ENCODE measurements around the gene PLD3.

The PLD3 gene

GRCh38 chr19:40388481-40388880 lies 40.0 kb downstream of the PLD3 start:
- Histone ChIP-seq H3K9me3 (ENCODE audit: control insufficient read depth in 1 of 2, low read length in 2 of 2) (no peaks in the 10 kb centered on the region), H3K27ac (ENCODE audit: low read depth, low read length) (no peak overlapping the region)

GRCh38 chr19:40389404-40390083 lies 41.0 kb downstream of the PLD3 start:
- no peaks in the 10 kb centered on the region for H3K27me3 ChIP-seq (ENCODE audit: control insufficient read depth in 1 of 2, insufficient read depth in 2 of 2, low read length in 2 of 2)
- H3K9me3 ChIP-seq (ENCODE audit: control insufficient read depth in 1 of 2, low read length in 2 of 2), result no peaks in the 10 kb centered on the region
- H3K27ac ChIP-seq (ENCODE audit: low read depth, low read length), result no peak overlapping the region
- no peaks in the 10 kb centered on the region for H3K4me1 ChIP-seq (ENCODE audit: control insufficient read depth in 1 of 2, insufficient read depth in 2 of 2, low read length in 2 of 2)
- no peak overlapping the region for H3K9ac ChIP-seq (ENCODE audit: low read depth in 1 of 2, low read length in 2 of 2)
- H3K4me3 ChIP-seq (ENCODE audit: low read depth in 1 of 2, low read length in 2 of 2), result no peak overlapping the region
- no peaks in the 10 kb centered on the region for H3K36me3 ChIP-seq (ENCODE audit: control insufficient read depth in 1 of 2, insufficient read depth in 2 of 2, low read length in 2 of 2)

More at GRCh38 chr19:40388481-40388880, 40.0 kb downstream of the PLD3 start:
- no peaks in the 10 kb centered on the region for H3K4me1 ChIP-seq (ENCODE audit: control insufficient read depth in 1 of 2, insufficient read depth in 2 of 2, low read length in 2 of 2)
- no peak overlapping the region for H3K9ac ChIP-seq (ENCODE audit: low read depth in 1 of 2, low read length in 2 of 2)
- no peaks in the 10 kb centered on the region for H3K27me3 ChIP-seq (ENCODE audit: control insufficient read depth in 1 of 2, insufficient read depth in 2 of 2, low read length in 2 of 2)
- no peak overlapping the region for H3K4me3 ChIP-seq (ENCODE audit: low read depth in 1 of 2, low read length in 2 of 2)
- H3K36me3 ChIP-seq (ENCODE audit: control insufficient read depth in 1 of 2, insufficient read depth in 2 of 2, low read length in 2 of 2), result no peaks in the 10 kb centered on the region

DNA sequence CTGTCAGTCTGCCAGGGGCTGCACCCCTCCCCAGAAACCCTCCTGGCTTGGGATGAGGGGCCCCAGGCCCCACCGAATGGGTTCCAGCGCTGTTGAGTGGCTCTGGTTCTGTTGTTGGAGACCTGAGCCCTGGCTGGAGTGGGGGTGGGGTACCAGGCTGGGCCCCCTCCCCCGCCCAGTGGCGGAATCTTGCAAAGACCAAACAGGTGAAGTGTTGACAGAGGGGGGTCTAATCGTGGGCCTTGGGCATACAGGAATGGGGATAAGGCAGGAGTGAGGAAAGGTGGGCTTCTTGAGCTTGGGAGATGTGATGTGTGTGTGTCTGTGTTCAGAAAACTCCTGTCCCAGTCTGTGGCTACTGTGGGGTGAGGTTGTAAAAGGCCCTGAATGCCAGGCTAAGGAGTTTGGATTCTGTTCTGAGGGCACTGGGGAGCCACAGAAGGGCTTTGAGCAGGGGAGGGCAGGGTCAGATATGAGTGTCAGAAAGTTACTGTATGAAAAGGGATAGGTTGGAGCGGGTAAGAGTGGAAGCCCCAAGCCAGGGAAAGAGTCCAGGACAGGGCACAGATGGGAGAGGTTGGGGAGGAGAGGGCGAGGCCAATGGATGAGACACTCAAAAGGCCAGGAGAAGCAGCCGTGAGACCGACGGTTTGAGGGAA lies 41.7 kb downstream of the PLD3 start, which contains the start of gene HIPK4:
Gene HIPK4, minus strand, starts transcription at position 98 of the 659 bp plus-strand sequence. CDS start 279 bp downstream, outside the sequence.
- no peak within 1 kb of the TSS for H3K9ac ChIP-seq (ENCODE audit: low read depth in 1 of 2, low read length in 2 of 2)
- H3K27ac ChIP-seq (ENCODE audit: low read depth, low read length), result no peak within 1 kb of the TSS
- H3K36me3 ChIP-seq (ENCODE audit: control insufficient read depth in 1 of 2, insufficient read depth in 2 of 2, low read length in 2 of 2), result no peaks in the 10 kb centered on the region
- no peak within 1 kb of the TSS for H3K4me3 ChIP-seq (ENCODE audit: low read depth in 1 of 2, low read length in 2 of 2)
- no peaks in the 10 kb centered on the region for H3K27me3 ChIP-seq (ENCODE audit: control insufficient read depth in 1 of 2, insufficient read depth in 2 of 2, low read length in 2 of 2)
- H3K4me1 ChIP-seq (ENCODE audit: control insufficient read depth in 1 of 2, insufficient read depth in 2 of 2, low read length in 2 of 2), result no peaks in the 10 kb centered on the region
- H3K9me3 ChIP-seq (ENCODE audit: control insufficient read depth in 1 of 2, low read length in 2 of 2), result no peaks in the 10 kb centered on the region

GRCh38 chr19:40392123-40392522 lies 43.6 kb downstream of the PLD3 start:
- H3K4me1 ChIP-seq (ENCODE audit: control insufficient read depth in 1 of 2, insufficient read depth in 2 of 2, low read length in 2 of 2), result no peaks in the 10 kb centered on the region
- no peaks in the 10 kb centered on the region for H3K27me3 ChIP-seq (ENCODE audit: control insufficient read depth in 1 of 2, insufficient read depth in 2 of 2, low read length in 2 of 2)
- no peak overlapping the region for H3K27ac ChIP-seq (ENCODE audit: low read depth, low read length)
- H3K9me3 ChIP-seq (ENCODE audit: control insufficient read depth in 1 of 2, low read length in 2 of 2), result no peaks in the 10 kb centered on the region
- H3K36me3 ChIP-seq (ENCODE audit: control insufficient read depth in 1 of 2, insufficient read depth in 2 of 2, low read length in 2 of 2), result no peaks in the 10 kb centered on the region
- H3K4me3 ChIP-seq (ENCODE audit: low read depth in 1 of 2, low read length in 2 of 2), result no peak overlapping the region
- no peak overlapping the region for H3K9ac ChIP-seq (ENCODE audit: low read depth in 1 of 2, low read length in 2 of 2)

GRCh38 chr19:40392894-40393517 lies 44.5 kb downstream of the PLD3 start:
- Histone ChIP-seq H3K4me1 (ENCODE audit: control insufficient read depth in 1 of 2, insufficient read depth in 2 of 2, low read length in 2 of 2) (no peaks in the 10 kb centered on the region), H3K27me3 (ENCODE audit: control insufficient read depth in 1 of 2, insufficient read depth in 2 of 2, low read length in 2 of 2) (no peaks in the 10 kb centered on the region), H3K9me3 (ENCODE audit: control insufficient read depth in 1 of 2, low read length in 2 of 2) (no peaks in the 10 kb centered on the region), H3K36me3 (ENCODE audit: control insufficient read depth in 1 of 2, insufficient read depth in 2 of 2, low read length in 2 of 2) (no peaks in the 10 kb centered on the region), H3K27ac (ENCODE audit: low read depth, low read length) (no peak overlapping the region), H3K4me3 (ENCODE audit: low read depth in 1 of 2, low read length in 2 of 2) (no peak overlapping the region), H3K9ac (ENCODE audit: low read depth in 1 of 2, low read length in 2 of 2) (no peak overlapping the region)

DNA sequence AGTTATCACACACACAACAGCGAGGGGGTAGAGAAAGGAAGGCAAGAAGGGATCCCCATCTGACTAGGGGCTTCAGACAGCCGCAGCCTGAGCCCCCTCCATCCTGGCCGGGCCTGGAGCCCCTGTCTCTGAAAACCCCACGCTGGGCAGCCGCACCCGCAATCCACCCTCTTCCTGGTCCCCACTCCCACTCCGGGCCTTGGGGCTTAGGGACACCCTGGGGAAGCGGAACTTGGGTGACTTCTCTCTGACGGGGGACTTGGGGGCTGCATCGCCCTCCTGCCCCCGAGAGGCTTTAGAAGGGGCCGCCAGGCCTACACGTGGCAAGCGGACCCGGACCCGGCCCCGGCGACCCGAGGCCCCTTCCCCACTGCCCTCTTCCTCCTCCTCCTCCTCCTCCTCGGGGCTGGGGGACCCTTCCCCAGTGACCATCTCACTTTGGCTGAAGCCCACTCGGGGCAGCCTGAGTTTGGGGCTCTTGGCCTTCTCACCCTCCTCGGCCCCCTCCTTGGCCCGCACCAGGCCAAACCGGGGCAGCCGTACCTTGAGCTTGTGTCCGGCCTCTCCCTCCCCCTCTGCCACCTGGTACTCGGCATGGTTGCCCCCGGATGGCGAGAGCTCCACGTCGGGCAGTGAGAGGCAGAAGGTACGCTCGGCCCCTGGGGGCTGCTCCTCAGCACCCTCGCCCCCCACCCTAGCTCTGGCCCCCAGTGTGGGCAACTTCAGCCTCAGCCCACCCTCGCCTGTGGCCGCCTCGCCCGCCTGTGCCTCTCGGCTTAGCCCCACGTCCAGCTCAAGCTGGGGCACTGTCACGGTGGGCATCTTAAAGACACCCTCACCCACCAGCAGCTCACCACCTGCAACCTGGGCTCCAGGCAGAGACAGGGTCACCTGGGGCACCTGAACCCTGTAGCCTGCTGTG lies 45.7 kb downstream of the PLD3 start:
- no peak overlapping the region for H3K4me3 ChIP-seq (ENCODE audit: low read depth in 1 of 2, low read length in 2 of 2)
- no peaks in the 10 kb centered on the region for H3K36me3 ChIP-seq (ENCODE audit: control insufficient read depth in 1 of 2, insufficient read depth in 2 of 2, low read length in 2 of 2)
- H3K27ac ChIP-seq (ENCODE audit: low read depth, low read length), result no peak overlapping the region
- H3K27me3 ChIP-seq (ENCODE audit: control insufficient read depth in 1 of 2, insufficient read depth in 2 of 2, low read length in 2 of 2), result no peaks in the 10 kb centered on the region
- H3K9me3 ChIP-seq (ENCODE audit: control insufficient read depth in 1 of 2, low read length in 2 of 2), result no peaks in the 10 kb centered on the region
- no peak overlapping the region for H3K9ac ChIP-seq (ENCODE audit: low read depth in 1 of 2, low read length in 2 of 2)
- peaks cover 2 to 3% of the 10 kb centered on the region in 2 donors for H3K4me1 ChIP-seq (ENCODE audit: control insufficient read depth in 1 of 2, insufficient read depth in 2 of 2, low read length in 2 of 2)

DNA sequence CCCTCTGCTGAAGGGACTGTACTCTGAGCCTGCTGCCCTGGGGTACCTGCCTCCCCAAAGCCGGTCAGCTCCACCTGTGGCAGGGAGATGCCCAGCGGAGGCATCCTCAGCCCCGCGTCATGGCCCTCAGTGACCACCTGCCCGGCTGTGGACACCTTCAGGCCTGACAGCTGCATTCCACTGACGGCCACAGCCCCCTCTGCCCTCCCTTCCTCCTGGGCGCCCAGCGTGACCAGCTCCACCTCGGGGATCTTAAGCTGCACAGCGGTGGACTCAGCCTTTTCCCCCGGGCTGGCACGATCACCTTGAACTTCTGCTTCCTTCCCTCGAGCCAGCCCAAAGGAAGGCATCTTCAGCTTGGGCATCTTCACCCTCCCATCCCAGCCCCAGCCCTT lies 46.3 kb downstream of the PLD3 start:
- H3K9me3 ChIP-seq (ENCODE audit: control insufficient read depth in 1 of 2, low read length in 2 of 2), result no peaks in the 10 kb centered on the region
- no peaks in the 10 kb centered on the region for H3K36me3 ChIP-seq (ENCODE audit: control insufficient read depth in 1 of 2, insufficient read depth in 2 of 2, low read length in 2 of 2)
- H3K4me1 ChIP-seq (ENCODE audit: control insufficient read depth in 1 of 2, insufficient read depth in 2 of 2, low read length in 2 of 2), result peaks cover 2 to 4% of the 10 kb centered on the region in 2 donors
- H3K27me3 ChIP-seq (ENCODE audit: control insufficient read depth in 1 of 2, insufficient read depth in 2 of 2, low read length in 2 of 2), result no peaks in the 10 kb centered on the region
- H3K27ac ChIP-seq (ENCODE audit: low read depth, low read length), result no peak overlapping the region
- H3K9ac ChIP-seq (ENCODE audit: low read depth in 1 of 2, low read length in 2 of 2), result no peak overlapping the region
- H3K4me3 ChIP-seq (ENCODE audit: low read depth in 1 of 2, low read length in 2 of 2), result no peak overlapping the region

DNA sequence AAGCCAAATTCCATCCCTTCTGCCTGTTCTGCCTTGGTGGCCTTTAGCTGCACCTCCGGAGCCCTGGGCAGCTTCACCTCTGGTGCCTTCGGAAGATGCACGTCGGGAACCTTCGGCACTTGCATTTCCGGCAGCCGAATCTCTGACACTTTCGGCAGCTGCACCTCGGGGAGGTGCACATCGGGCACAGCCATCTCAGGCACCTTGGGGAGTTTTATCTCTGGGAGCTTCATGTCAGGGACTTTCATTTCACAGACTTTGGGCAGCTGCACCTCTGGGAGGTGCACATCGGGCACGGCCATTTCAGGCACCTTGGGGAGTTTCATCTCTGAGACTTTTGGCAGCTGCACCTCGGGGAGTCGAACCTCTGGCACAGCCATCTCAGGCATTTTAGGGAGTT lies 47.5 kb downstream of the PLD3 start:
- H3K36me3 ChIP-seq (ENCODE audit: control insufficient read depth in 1 of 2, insufficient read depth in 2 of 2, low read length in 2 of 2), result no peaks in the 10 kb centered on the region
- no peaks in the 10 kb centered on the region for H3K27me3 ChIP-seq (ENCODE audit: control insufficient read depth in 1 of 2, insufficient read depth in 2 of 2, low read length in 2 of 2)
- no peak overlapping the region for H3K9ac ChIP-seq (ENCODE audit: low read depth in 1 of 2, low read length in 2 of 2)
- no peak overlapping the region for H3K4me3 ChIP-seq (ENCODE audit: low read depth in 1 of 2, low read length in 2 of 2)
- no peak overlapping the region for H3K27ac ChIP-seq (ENCODE audit: low read depth, low read length)
- H3K9me3 ChIP-seq (ENCODE audit: control insufficient read depth in 1 of 2, low read length in 2 of 2), result no peaks in the 10 kb centered on the region
- H3K4me1 ChIP-seq (ENCODE audit: control insufficient read depth in 1 of 2, insufficient read depth in 2 of 2, low read length in 2 of 2), result peaks cover 2 to 4% of the 10 kb centered on the region in 2 donors

DNA sequence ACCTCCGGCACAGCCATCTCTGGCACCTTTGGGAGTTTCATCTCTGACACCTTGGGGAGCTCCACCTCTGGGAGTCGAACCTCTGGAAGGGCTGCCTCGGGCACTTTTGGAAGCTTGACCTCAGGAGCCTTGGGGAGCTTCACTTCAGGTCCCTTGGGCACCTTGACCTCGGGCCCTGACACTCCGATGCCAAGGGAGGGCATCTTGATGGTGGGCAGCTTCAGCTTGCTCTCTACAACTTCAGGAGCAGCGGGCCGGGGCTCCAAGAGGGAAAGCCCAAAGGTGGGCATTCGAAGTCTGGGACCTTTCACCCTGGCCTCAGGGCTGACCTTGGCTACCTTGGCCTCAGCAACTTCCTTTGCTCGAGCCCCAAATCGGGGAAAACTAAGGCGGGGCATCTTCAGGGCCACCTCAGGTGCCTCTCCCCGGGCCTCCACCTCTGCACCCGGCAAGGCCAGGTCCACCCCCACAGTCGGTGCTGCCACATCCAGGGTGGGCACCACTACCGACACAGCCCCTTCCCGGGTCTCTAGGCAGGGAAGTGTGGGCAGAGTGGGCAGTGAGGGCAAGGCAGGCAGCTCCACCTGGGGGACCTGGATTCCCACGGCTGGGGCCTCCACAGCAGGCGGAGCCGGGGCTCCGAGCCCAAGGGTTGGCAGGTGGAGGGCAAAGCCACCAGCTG lies 48.5 kb downstream of the PLD3 start:
- Histone ChIP-seq H3K9me3 (ENCODE audit: control insufficient read depth in 1 of 2, low read length in 2 of 2) (no peaks in the 10 kb centered on the region), H3K27ac (ENCODE audit: low read depth, low read length) (no peak overlapping the region), H3K36me3 (ENCODE audit: control insufficient read depth in 1 of 2, insufficient read depth in 2 of 2, low read length in 2 of 2) (no peaks in the 10 kb centered on the region), H3K4me1 (ENCODE audit: control insufficient read depth in 1 of 2, insufficient read depth in 2 of 2, low read length in 2 of 2) (peaks cover 2 to 4% of the 10 kb centered on the region in 2 donors), H3K4me3 (ENCODE audit: low read depth in 1 of 2, low read length in 2 of 2) (no peak overlapping the region), H3K27me3 (ENCODE audit: control insufficient read depth in 1 of 2, insufficient read depth in 2 of 2, low read length in 2 of 2) (no peaks in the 10 kb centered on the region), H3K9ac (ENCODE audit: low read depth in 1 of 2, low read length in 2 of 2) (no peak overlapping the region)

Measured in duodenal mucosa (tissue), 2 donors.